ENCODE data around the gene STRA6. TPM values are rescaled to one million over a fixed set of nuclear protein-coding genes. Genes with fewer than 3 reads are reported as not detected.
"Not testable (repeated sequence)": the region's sequence is repeated elsewhere in the genome, so short reads cannot be mapped to it uniquely, and the experiment has no call there.

STRA6 gene
- total RNA-seq, 1 experiment from 2014 or later, result 0.84 TPM

GRCh38 chr15:74167891-74168331 lies 34.7 kb downstream of the STRA6 start:
- DNase-seq (ENCODE audit: low spot score), result no peak
- Histone ChIP-seq H3K27me3 (replicated peaks; ENCODE audit: insufficient read depth, low read depth, low read length, poor library complexity) (no peaks in the 10 kb centered on the region), H3K4me1 (ENCODE audit: insufficient read depth, low read length, poor library complexity, severe bottlenecking) (peaks cover 4% of the 10 kb centered on the region), H3K9me3 (ENCODE audit: low read depth, low read length, poor library complexity, severe bottlenecking) (no peaks in the 10 kb centered on the region), H3K36me3 (ENCODE audit: insufficient read depth, low read length, poor library complexity, severe bottlenecking) (no peaks in the 10 kb centered on the region), H3K27ac (ENCODE audit: low read depth, low read length, poor library complexity, severe bottlenecking) (no peak overlapping the region), H3K4me3 (ENCODE audit: low read depth, low read length, poor library complexity, severe bottlenecking) (no peak overlapping the region)
- ChIA-PET CTCF (no interaction called here), POLR2A (ENCODE audit: low non-redundant PET) (no interaction called here)
- no TSS peak for BruUV-seq (replicated peaks)
- no peak for TF ChIP-seq CTCF (conservative IDR thresholded peaks at IDR 0.05; ENCODE audit: low read depth, low read length)
- TF ChIP-seq EZH2 (IDR thresholded peaks at IDR 0.05; ENCODE audit: borderline replicate concordance, low read depth, low read length, poor library complexity, severe bottlenecking), result no peak
- intact Hi-C loops (cut with micrococcal nuclease; ENCODE audit: unreplicated experiment), result no loop called here

DNA sequence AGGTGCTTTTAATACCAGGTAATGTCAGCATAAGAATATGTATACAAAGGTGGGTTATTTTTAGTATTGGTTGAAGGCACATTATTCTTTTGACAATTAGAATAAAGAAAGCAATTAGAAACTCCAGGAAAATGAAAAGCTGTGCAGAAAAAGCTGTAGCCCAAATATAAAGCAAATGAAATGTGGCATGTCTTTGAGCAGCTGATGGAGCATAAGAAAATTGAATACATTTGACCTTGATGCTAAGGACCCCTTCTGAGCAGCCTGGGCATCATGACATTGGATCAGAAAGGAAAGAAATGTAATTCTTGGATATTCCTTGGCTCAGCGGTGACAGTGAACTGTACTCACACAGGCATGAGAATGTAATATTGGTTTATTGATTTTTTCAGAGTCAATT lies 37.1 kb downstream of the STRA6 start:
- H3K4me3 ChIP-seq (ENCODE audit: low read depth, low read length, poor library complexity, severe bottlenecking), result no peak overlapping the region
- TF ChIP-seq CTCF (conservative IDR thresholded peaks at IDR 0.05; ENCODE audit: low read depth, low read length), result no peak
- TF ChIP-seq EZH2 (IDR thresholded peaks at IDR 0.05; ENCODE audit: borderline replicate concordance, low read depth, low read length, poor library complexity, severe bottlenecking), result no peak
- no peaks in the 10 kb centered on the region for H3K4me1 ChIP-seq (ENCODE audit: insufficient read depth, low read length, poor library complexity, severe bottlenecking)
- intact Hi-C loops (cut with micrococcal nuclease; ENCODE audit: unreplicated experiment), result no loop called here
- BruUV-seq (replicated peaks), result no TSS peak
- POLR2A ChIA-PET (ENCODE audit: low non-redundant PET), result no interaction called here
- H3K27ac ChIP-seq (ENCODE audit: low read depth, low read length, poor library complexity, severe bottlenecking), result no peak overlapping the region
- CTCF ChIA-PET, result no interaction called here
- no peaks in the 10 kb centered on the region for H3K9me3 ChIP-seq (ENCODE audit: low read depth, low read length, poor library complexity, severe bottlenecking)
- no peaks in the 10 kb centered on the region for H3K36me3 ChIP-seq (ENCODE audit: insufficient read depth, low read length, poor library complexity, severe bottlenecking)
- no peaks in the 10 kb centered on the region for H3K27me3 ChIP-seq (replicated peaks; ENCODE audit: insufficient read depth, low read depth, low read length, poor library complexity)
- no peak for DNase-seq (ENCODE audit: low spot score)

- CTCF ChIA-PET; H3K36me3 ChIP-seq (ENCODE audit: insufficient read depth, low read length, poor library complexity, severe bottlenecking); H3K4me1 ChIP-seq (ENCODE audit: insufficient read depth, low read length, poor library complexity, severe bottlenecking); POLR2A ChIA-PET (ENCODE audit: low non-redundant PET); BruUV-seq (replicated peaks); H3K27ac ChIP-seq (ENCODE audit: low read depth, low read length, poor library complexity, severe bottlenecking); DNase-seq (ENCODE audit: low spot score); intact Hi-C loops (cut with micrococcal nuclease; ENCODE audit: unreplicated experiment); H3K27me3 ChIP-seq (replicated peaks; ENCODE audit: insufficient read depth, low read depth, low read length, poor library complexity); H3K4me3 ChIP-seq (ENCODE audit: low read depth, low read length, poor library complexity, severe bottlenecking); H3K9me3 ChIP-seq (ENCODE audit: low read depth, low read length, poor library complexity, severe bottlenecking): not testable (repeated sequence)
Observed at GRCh38 chr15:74162195-74162536, 40.4 kb downstream of the STRA6 start.

- DNase-seq (ENCODE audit: low spot score); CTCF ChIA-PET; POLR2A ChIA-PET (ENCODE audit: low non-redundant PET); BruUV-seq (replicated peaks); H3K36me3 ChIP-seq (ENCODE audit: insufficient read depth, low read length, poor library complexity, severe bottlenecking); H3K9me3 ChIP-seq (ENCODE audit: low read depth, low read length, poor library complexity, severe bottlenecking); H3K4me1 ChIP-seq (ENCODE audit: insufficient read depth, low read length, poor library complexity, severe bottlenecking); H3K27me3 ChIP-seq (replicated peaks; ENCODE audit: insufficient read depth, low read depth, low read length, poor library complexity); intact Hi-C loops (cut with micrococcal nuclease; ENCODE audit: unreplicated experiment); H3K4me3 ChIP-seq (ENCODE audit: low read depth, low read length, poor library complexity, severe bottlenecking); H3K27ac ChIP-seq (ENCODE audit: low read depth, low read length, poor library complexity, severe bottlenecking): not testable (repeated sequence)
Observed at GRCh38 chr15:74160390-74160789, 42.2 kb downstream of the STRA6 start.
